DMS153 (cell line): Measurements from ENCODE around the gene LYPD6.
"Not testable (repeated sequence)": the region's sequence is repeated elsewhere in the genome, so short reads cannot be mapped to it uniquely, and the experiment has no call there.

Experiments
- DNase-seq: peaks from one replicate; lab custom pipeline; 2025; lab: John Stamatoyannopoulos, UW

LYPD6 gene

DNA sequence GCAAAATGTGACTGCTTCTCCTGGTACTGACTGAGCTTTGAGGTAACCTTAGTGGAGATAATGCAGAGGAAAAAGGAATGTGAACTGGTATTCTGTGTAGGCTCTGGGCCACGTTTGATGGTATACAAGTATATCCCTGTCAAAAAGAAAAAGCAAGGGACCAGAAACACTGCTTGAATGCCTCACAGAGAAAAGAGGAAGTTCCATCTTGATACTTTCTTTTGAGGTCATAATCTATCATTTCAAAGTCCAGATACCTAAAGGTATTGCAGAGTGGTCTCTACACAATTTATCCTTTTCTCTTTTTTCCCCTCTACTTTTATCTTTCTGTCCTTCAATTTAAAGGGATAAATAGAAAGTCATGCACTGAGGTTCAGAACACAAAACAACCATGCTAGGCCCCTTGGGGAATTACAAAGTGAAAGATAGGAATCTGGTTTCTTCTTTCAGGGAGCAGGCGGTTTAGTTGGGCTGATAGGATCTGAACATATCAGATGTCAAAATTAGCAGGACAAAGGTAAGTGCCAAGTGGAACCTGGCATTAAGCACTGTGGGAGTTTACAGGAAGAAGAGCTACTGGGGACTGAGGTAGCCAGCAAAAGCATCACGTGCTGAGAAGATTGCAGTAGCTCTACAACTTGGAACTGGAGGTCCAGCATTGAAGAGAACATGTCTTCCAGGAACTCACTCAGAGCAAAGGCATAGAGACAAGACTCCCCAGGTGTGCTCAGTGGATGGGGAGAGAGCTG lies 121.2 kb downstream of the LYPD6 start:
- no peak for DNase-seq

- DNase-seq: no peak
Observed at GRCh38 chr2:149456285-149456684, 125.9 kb downstream of the LYPD6 start.

- no peak for DNase-seq
Observed at GRCh38 chr2:149458502-149458901, 128.1 kb downstream of the LYPD6 start.

GRCh38 chr2:149463328-149464002 lies 133.1 kb downstream of the LYPD6 start:
- DNase-seq: no peak

- no peak for DNase-seq
Observed at GRCh38 chr2:149464396-149464795, 134.0 kb downstream of the LYPD6 start.

GRCh38 chr2:149465873-149466272 lies 135.5 kb downstream of the LYPD6 start:
- no peak for DNase-seq

- no peak for DNase-seq
Observed at GRCh38 chr2:149466635-149467034, 136.2 kb downstream of the LYPD6 start.

DNA sequence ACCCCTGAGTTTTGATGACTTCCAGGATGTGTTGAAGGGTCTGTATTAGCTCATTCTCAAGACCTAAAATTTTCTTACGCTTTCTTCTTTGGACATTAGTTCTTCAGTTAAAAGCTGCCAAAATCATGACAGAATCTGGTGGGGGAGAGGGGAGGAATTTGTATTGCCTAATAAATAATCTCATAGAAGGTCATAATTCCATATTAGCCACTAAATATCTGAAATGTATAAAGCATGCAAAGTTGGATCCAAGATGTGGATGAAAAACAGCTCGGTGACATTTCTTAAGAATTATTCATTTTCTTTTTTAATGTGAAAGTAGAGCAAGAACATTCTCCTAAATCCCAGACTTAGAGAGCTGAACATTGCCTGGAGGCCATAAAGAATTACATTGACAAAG lies 137.0 kb downstream of the LYPD6 start:
- DNase-seq: no peak

DNA sequence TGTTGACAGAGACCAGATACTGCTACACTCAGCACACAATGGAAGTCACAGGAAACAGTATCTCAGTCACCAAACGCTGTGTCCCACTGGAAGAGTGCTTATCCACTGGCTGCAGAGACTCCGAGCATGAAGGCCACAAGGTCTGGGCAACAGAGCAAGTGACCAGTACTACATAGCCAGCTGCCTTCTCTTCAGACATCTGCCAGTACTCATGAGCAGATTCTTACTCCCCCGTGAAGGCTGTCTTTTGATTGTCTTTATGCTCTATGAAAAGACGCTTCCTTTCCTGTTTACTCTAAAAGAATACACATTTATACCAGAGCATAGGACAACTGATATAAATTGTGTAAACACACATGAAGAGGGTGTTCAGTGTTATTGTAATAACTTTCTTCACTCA lies 138.2 kb downstream of the LYPD6 start:
- DNase-seq: no peak

DNA sequence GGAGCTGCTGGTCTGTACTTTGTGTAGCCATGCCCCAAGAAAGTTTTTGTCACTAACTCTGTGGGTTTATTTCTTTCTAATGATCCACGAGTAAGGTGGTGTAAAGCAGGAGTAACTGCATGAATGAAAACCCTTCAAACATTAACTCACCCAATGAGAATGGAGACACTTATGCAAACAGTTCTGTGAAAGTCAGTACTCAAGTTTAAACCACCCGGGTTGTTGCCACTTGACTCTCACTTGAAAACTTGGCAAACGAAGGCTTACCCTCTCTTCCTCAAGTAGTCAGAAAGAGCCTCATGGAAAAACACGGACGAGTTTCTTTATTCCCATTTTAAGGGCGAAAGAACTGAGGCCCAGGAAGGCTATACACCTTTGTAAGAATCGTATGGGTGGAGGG lies 139.7 kb downstream of the LYPD6 start:
- DNase-seq: no peak

DNA sequence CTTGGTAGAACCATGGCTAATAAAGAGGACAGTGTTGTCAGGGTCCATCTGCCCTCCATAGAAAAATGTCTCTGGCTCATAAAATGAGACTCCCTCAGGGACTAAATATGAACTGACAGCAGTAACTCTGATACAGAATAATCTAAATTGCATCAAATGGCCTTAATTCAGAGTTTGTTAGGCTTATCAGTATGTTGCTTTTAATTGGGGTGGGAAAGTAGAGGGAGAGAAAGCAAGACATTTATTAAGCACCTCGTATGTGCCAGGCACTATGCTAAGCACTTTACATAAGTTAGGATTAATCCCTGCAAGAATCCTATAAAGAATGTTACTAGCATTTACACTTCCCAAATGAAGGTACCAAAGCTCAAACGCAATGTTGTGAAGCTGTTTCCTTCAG lies 142.0 kb downstream of the LYPD6 start:
- no peak for DNase-seq

- no peak for DNase-seq
Observed at GRCh38 chr2:149473068-149473467, 142.7 kb downstream of the LYPD6 start.

- DNase-seq: no peak
Observed at GRCh38 chr2:149473521-149473920, 143.1 kb downstream of the LYPD6 start.

DNA sequence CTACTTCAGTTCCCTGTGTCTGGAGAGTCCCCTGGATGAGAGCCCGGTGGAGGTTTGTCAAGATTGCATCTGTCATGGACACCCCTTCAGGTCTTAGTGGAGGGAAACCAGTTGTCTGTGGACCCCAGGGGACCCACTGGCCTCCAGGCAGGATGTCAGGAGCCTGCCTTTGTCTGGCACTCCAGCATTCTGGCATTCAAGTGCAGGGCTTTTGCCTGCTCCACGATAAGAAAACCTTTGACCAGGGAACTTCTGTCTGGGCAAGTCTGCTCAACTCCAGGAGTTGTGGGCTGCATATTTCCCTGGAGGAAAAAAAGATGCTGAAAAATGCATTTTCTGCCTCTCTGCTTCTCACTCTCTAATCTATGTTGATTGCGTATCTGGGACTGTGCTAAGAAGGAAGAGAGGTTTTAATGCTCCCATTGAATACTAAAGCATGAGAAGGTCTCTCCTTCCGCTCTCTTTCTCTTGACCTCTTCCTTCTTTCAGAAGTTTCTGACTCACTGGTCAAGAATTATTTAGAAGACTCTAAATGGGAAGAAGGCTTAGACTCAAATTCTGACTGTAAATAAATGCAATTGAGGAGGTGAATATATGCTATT lies 152.7 kb downstream of the LYPD6 start:
- DNase-seq: no peak

- no peak for DNase-seq
Observed at GRCh38 chr2:149486664-149487063, 156.3 kb downstream of the LYPD6 start.

- no peak for DNase-seq
Observed at GRCh38 chr2:149487189-149487588, 156.8 kb downstream of the LYPD6 start.

DNA sequence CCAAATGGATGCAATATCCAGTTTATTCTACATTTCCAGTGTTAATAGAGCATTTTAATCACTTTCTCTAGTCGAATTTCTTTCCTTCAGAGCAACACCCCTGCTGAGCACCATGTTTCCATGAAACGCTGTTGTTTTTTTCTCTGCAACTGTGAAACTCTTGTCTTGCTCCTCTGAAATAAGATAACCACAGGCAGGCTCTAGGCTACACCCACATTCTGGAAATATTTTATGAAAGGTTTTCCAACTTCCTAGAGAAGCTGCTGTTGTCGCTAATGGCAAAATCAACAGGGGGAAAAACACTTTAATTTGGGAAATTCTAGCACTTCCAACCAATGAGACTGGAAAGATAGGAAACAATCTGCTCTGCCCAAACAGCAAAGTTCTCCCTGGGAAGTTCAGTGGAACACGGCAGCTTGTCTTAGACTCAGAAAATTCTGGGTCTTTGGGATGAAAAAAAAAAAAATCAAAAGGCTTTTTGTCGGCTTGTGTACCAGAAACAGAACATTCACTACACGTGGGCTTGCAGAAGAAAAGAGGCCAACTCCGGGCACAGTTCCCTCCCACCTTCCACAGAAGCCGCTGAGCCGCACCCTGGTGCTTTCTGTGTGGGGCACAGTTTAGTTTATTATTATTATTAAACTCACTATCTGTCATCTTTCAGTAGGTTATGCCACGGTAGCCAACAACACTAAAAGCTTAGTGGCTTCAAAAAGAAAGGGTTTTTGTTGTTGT lies 158.5 kb downstream of the LYPD6 start:
- no peak for DNase-seq

DNA sequence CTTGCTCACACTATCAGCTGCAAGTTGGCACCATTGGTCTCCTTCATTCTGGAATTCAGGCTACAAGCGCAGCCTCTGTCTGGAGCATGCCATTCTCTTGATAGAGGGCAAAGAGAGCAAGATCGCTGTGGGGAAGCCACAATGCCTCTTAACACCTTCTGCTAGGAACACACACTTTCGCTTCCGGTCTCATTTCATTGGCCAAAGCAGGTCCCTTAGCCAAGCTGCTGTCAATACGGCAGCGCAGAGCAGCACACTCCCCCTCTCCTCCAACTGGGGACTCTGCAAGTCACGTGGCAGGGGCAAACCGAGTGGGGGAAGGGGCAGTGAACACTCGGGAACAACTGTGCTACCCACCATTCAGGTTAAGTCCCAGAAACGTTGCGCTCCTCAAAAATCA lies 159.1 kb downstream of the LYPD6 start:
- DNase-seq: no peak

DNA sequence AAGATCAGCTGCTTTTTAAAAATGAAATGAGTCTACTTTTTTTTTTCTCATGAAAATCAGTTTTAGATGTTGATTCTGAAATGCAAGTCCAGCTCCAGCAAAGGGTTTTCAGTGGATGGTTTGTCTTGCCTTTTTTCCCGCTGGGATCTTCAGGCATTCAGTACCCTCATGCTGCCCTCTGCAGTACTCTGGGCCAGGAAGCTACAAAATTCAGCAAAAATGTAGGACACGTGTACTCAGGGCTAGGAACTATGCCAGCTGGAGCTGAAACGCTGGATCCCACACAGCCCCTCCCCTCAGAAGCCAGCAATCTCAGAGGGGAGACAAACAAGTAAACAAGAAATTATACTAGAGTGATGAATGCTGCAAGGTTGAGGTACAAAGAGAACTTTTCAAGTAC lies 159.9 kb downstream of the LYPD6 start:
- DNase-seq: no peak

- no peak for DNase-seq
Observed at GRCh38 chr2:149492923-149493322, 162.5 kb downstream of the LYPD6 start.

- DNase-seq: not testable (repeated sequence)
Observed at GRCh38 chr2:149499204-149499603, 168.8 kb downstream of the LYPD6 start.

DNA sequence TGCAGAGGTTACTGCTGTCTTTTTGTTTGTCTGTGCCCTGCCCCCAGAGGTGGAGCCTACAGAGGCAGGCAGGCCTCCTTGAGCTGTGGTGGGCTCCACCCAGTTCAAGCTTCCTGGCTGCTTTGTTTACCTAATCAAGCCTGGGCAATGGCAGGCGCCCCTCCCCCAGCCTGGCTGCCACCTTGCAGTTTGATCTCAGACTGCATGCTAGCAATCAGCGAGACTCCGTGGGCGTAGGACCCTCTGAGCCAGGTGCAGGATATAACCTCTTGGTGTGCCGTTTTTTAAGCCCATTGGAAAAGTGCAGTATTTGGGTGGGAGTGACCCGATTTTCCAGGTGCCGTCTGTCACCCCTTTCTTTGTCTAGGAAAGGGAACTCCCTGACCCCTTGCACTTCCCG lies 176.4 kb downstream of the LYPD6 start:
- DNase-seq: not testable (repeated sequence)

- DNase-seq: no peak
Observed at GRCh38 chr2:149507974-149508373, 177.6 kb downstream of the LYPD6 start.
